CD4-positive, alpha-beta T cell treated with Interleukin-1 beta for 1 hour (primary cell): ENCODE data around the gene EBNA1BP2.
"Not testable (repeated sequence)": the region's sequence is repeated elsewhere in the genome, so short reads cannot be mapped to it uniquely, and the experiment has no call there.

Experiments used
- DNase-seq, 2 donors: peaks; one replicate each; pipeline ENCODE4 v3.0.0-alpha.2; 2020 to 2022

The EBNA1BP2 gene, protein sequence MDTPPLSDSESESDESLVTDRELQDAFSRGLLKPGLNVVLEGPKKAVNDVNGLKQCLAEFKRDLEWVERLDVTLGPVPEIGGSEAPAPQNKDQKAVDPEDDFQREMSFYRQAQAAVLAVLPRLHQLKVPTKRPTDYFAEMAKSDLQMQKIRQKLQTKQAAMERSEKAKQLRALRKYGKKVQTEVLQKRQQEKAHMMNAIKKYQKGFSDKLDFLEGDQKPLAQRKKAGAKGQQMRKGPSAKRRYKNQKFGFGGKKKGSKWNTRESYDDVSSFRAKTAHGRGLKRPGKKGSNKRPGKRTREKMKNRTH

DNA sequence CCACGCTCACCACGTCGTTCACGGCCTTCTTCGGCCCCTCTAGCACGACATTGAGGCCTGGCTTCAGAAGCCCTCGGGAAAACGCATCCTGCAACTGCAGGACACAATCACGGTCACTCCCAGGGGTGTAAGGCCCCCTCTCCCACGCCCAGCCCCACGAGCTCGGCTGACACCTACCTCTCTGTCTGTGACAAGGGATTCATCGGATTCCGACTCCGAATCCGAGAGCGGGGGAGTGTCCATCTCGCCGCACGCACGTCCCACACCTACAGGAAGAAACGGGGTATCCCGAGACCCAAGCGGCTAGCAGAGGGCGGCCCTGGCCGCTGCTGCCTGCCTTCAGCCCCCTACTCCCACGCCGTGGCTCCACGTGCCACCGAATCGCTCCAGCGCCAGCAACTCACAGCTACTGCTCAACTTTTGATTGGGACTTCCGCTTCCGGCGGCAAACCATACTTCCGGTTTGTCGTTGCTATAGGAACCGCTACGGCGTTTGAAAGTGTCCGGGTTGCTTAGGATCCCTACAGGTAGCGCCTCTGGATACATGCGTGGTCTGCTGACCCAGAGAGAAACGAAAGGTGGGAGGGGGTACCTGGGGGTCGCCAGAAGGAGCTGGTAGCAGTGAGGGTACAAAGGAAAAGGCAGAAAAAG lies at the start of gene EBNA1BP2, which contains the start of gene CFAP57:
Gene EBNA1BP2 (minus strand): TSS at position 415 of the 651 bp plus-strand sequence. CDS start 172 bp downstream, at position 243.
Gene CFAP57 (plus strand): TSS at position 455 of the 651 bp plus-strand sequence. CDS start 424 bp downstream, outside the sequence.
- peak; percentile 93 to 94 for DNase-seq

DNA sequence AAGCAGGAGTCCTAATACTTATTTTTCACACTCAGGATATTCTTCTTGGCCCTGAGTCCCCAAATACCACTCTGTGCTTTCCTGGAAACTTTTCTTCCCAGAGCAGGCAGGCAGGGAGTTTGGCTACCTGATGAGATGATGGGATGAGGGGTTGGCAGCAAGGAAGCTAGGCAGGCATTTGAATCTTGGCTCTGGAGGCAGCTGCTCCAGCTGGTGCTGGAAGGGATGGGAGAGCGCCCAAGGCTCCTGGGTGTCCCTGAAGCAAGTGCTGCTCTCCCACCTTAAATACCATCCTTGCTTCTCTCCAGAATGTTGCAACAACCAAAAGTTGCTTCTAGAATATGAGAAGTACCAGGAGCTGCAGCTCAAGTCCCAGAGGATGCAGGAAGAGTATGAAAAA lies 49.7 kb upstream of the EBNA1BP2 start:
- no peak for DNase-seq

DNA sequence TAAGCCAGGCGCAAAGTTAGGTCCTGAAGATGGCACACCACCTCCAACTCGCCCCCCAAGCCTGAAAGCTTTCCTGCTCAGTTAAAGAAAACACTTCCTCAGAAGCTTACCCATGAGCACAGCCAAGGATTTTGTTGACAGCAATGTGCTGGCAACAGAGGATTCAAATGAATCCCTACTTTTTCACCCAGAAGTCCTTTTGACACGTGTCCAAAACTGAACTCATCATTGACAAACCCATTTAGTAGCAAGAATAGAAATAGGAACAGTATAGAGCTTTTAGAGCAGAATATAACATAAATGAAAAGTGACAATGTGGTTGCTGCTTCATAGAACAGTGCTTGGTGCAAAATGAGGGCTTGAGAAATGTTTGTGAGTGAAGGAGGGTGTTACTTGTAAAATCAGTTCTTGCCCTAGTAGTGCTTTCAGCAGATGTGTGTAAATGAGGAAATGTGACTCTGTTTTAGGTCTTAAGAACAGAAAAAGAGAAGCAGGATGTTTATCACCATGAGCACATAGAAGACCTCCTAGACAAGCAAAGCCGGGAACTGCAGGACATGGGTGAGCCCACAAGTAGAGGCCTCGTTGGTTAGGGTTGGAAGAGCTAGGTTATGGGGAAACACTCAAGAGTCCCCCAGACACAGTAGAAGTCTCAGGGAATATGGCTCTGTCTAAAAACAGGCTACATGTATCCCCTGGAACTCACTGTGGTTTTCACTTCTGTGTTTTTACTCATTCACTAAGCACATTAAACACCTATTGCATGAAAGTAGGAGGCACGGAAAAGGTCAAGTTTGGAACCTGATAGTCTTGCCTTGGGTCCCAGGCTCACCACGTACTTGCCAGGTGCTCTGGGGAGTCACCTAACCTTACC lies 49.1 kb upstream of the EBNA1BP2 start:
- no peak for DNase-seq

DNA sequence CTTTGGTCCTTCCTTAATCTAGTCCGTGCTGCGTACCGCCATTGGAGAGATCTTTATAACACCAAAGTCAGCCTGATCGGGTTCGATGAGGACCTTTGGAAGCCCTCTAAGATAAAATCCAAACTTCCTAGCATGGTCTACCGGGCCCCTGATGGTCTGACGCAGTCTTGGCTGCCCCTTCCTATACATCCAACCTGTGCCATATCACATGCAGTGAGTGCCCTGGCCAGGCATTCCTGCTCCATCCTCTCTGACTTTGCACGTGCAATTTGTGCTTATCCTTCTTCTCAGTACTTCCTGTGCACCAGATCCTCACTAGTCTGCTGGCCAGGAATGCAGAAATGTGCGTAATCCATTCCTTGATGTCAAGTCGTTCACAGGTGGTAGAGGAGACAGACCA lies 45.7 kb upstream of the EBNA1BP2 start:
- DNase-seq: no peak

DNA sequence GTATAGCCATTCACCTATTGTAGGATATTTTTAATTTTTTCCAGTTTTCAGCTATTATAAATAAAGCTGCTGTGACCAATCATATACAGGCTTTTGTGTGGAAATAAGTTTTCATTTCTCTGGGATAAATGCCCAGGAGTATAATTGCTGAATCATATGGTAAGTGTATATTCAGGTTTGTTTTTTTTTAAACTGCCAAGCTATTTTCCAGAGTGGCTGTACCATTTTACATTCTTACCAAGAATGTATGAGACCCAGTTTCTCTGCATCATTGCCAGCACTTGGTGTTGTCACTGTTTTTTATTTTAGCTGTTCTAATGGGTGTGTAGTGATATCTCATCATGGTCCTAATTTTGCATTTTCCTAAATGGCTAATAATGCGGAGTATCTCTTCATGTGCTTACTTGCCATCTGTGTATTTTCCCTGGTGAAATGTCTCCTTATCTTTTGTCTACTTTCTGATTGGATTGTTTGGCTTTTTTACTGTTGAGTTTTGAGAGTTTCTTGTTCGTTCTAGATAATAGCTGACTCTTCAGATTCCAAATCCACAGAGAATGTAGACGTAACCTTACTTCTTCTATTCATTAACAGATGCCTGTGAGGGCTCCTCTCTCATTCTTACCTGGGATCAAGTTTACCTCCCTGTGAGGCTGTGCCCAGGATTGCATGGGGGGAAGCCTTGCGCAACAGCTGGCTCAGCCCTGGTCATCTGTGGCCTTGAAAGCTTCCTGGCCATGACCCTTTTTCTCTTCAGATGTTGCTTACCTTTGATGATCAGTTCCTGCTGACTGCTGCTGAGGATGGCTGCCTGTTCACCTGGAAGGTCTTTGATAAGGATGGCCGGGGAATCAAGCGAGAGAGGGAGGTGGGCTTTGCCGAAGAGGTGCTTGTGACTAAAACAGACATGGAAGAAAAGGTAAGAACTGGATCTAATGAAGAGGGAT lies 42.7 kb upstream of the EBNA1BP2 start:
- no peak for DNase-seq

DNA sequence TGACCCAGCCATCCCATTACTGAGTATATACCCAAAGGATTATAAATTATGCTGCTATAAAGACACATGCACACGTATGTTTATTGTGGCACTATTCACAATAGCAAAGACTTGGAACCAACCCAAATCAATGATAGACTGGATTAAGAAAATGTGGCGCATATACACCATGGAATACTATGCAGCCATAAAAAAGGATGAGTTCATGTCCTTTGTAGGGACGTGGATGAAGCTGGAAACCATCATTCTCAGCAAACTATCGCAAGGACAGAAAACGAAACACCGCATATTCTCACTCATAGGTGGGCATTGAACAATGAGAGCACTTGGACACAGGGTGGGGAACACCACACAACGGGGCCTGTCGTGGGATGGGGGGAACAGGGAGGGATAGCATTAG lies 36.2 kb upstream of the EBNA1BP2 start:
- not testable (repeated sequence) for DNase-seq

DNA sequence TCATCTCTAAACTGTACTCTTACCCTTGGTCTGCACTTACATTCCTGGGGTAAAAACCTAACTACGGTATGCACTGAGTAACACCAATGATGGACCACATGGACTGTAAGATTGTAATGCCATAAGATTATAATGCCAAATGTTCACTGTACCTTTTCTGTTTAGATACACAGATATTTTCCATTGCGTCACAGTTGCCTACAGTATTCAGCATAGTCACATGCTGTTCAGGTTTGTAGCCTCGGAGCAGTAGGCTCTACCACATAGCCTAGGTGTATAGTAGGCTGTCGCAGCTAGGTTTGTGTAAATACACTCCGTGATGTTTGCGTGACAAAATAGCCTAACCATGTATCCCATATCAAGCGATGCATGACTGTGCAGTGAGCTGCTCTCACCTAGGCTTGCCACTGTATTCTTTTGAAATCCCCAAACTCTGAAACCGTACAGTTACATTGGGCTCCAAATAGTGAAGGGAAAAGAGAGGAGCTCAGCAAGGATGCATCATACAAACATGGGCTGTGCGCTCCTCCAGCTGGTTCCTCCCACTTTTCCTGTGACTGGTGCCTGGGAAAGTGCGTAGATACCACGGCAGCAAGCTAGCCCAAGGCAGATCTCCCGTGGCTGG lies 35.3 kb upstream of the EBNA1BP2 start:
- no peak for DNase-seq

DNA sequence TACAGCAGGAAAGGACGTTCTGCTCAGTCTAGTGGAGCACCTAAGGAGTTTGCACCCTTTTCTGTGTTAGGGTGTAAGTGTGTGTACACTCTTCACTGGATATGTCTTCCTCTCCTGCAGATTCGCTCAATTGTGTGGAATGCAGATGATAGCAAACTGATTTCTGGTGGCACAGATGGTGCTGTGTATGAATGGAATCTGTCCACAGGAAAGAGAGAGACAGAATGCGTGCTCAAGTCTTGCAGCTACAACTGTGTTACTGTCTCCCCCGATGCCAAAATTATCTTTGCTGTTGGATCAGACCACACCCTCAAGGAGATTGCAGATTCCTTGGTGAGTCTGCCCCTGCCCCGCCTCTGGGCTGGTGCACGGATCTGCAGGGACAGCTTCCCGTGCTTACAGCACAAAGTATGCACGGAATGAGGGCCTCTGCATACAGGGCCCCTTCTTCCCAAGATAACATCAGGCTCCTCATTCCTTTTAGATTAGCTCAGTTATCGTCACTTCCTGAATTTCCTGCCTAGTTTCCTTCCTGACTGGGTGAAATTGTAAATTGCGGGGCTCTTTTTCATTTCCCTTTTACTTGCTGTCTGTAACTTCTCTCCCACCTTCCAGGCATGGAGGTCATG lies 34.6 kb upstream of the EBNA1BP2 start:
- DNase-seq: no peak

DNA sequence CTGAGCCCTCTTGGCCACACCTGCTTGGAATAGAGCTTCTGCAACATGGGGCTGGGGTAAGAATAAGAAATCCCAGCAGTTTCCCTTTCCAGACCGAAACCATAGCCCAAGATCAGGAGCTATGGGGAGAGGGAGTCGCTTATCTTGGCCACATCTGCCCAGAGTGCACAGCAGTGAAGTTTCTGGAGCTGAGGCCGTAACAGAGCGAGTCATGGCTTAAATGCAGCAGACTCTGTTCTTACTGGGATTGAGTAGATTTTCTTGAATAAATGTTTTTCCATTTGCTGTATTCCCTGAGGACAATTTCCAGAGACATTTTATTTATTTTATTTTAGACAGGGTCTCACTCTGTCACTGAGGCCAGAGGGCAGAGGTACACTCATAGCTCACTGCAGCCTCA lies 33.6 kb upstream of the EBNA1BP2 start:
- no peak for DNase-seq

DNA sequence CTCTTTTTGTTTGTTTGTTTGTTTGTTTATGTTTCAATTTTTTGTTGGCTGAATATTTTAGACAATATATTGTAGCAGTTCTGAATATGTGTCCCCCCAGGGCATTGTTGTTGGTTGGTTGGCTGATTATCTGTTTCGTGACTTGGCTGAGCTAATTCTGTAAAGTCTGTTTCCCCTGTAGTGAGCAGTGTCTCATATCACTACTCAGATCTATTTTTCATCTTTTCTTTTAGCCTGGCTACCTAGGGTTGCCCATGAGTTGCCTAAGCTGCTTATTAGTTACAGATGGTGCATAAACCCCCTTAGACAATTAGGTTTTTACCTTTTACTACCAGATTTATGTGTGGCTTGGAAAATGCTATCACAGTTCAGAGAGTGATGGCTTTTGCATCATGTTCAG lies 32.3 kb upstream of the EBNA1BP2 start:
- no peak for DNase-seq

DNA sequence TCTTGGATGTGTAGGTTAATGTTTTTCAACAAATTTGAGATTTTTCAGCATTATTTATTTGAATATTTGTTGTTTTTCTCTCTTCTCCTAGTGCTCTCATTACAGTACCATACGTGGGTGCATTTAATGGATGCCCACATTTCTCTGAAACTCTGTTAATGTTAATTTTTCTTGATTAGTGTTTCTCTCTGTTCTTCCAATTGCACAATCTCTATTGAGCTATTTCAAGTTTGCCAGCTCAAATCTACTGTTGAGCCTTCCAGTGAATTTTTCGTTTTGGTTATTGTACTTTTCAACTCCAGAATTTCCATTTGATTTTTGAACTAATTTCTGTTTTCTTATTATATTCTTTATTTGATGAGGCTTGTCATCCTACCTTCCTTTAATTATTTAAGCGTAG lies 31.8 kb upstream of the EBNA1BP2 start:
- DNase-seq: no peak

DNA sequence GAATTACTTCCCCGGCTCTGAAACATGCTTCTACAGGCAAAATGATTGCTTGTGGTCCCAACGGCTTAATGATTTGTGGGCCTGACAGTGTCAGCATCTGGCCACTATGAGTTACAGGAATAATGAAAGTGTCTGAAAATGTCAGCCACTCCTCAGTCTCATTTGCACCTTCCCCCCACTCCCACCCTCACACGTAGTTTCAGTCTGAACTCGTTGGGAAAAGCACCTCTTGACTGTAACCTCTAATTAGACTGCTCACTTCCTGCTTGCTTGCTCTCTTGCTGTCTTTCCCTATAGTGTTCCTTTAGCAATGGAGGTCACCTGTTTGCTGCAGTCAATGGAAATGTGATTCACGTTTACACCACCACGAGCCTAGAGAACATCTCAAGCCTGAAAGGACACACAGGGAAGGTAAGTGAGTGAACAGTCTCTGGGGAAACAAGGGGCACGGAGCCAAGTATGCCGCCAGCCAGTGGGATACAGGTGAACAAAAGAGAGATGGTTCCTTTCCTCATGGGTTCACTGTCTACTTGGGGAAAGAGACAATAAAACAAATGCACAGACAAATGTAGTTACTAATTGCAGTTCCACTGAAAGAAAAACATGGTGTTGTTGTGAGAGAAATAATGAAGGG lies 27.1 kb upstream of the EBNA1BP2 start:
- DNase-seq: no peak

DNA sequence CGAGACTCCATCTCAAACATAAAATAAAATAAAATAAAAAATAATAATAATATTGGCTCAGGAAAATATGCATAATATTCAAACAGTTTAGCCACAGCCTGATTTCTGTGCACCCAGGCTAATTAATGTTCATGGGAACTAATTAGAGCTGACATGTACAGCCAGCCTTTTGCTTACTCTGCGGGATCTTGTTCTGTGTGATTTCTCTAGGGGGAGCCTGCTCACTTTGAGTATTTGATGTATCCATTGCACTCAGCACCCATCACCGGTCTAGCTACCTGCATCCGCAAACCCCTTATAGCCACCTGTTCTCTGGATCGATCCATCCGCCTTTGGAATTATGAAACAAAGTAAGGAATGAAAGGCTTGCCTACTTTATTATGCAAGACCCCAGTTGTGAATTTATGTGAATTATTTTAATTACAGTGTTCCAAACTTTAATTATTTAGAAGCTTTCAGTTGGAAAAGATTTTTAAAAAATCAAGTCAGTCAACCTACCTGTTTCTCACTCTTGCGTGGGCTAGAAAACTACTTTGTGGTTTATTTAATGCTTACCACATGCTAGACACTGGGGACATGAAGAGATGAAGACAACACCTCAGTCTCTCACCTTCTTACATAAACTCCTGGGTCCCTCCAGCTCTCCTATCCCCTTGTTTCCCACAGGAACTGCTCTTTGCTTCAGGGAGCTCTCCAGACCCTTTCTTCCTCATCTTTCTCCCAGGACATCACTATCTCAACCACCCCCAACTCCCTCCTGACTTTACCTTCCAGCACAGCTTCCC lies 25.4 kb upstream of the EBNA1BP2 start:
- DNase-seq: no peak

DNA sequence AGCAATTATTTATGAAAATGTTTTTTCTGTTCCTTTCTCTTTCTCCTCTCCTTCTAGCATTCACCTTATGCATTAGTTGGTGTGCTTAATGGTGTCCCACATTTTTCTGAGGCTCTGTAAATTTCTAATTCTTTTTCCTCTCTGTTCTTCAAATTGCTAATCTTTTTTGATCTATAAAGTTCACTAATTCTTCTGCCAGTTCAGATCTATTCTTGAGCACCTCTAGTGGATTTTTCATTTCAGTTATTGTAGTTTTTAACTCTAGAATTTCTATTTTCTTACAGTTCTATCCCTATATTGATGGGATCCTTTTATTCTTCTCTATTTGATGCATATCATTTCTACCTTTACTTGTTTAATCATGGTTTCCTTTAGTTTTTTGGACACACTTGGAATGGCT lies 22.4 kb upstream of the EBNA1BP2 start:
- DNase-seq: no peak

DNA sequence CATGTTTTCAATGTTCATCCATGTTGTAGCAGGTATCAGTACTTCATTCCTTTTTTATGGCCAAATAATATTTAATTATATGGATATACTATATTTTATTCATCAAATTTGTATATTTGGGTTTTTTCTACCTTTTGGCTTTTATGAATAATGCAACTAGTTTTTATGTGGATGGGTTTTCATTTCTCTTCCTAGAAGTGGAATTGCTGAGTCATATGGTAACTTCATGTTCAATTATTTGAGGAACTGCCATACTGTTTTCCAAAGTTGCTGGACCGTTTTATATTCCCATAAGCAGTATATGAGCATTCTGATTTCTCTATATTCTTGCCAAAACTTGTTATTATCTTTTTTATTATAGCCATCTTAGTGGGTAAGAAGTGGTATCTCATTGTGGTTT lies 16.0 kb upstream of the EBNA1BP2 start:
- DNase-seq: no peak

DNA sequence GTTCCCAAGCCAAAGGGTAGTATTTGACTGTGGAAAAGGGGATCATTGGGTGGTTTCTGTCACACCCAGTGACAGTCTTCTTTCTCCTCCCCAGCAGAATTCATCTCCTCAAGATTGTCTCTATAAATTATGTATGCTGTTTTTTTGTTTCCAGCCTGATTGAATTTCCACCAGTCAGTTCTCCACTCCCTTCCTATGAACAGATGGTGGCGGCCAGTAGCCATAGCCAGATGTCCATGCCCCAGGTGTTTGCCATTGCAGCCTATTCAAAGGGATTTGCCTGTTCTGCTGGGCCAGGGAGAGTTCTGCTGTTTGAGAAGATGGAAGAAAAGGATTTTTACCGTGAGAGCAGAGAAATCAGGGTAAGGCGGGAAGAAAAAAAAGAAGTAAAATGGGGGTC lies 12.9 kb upstream of the EBNA1BP2 start:
- DNase-seq: no peak

DNA sequence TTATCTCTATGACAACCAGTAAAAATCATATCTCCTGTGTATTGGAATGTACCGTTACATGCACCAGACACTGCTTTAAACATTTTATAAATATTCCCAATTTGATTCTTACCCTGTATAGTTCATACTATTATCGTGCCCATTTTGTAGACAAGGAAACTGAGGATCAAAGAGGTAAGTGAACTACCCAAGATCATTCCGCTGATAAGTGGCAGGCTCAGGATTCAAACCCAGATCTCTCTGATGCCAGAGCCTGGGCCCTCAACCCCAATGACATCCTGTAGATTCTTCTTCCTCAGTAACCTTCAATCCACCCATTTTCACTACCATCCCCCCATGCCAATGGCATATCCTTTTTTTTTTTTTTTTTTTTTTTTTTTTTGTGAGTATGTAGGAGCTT lies 12.3 kb upstream of the EBNA1BP2 start:
- no peak for DNase-seq

DNA sequence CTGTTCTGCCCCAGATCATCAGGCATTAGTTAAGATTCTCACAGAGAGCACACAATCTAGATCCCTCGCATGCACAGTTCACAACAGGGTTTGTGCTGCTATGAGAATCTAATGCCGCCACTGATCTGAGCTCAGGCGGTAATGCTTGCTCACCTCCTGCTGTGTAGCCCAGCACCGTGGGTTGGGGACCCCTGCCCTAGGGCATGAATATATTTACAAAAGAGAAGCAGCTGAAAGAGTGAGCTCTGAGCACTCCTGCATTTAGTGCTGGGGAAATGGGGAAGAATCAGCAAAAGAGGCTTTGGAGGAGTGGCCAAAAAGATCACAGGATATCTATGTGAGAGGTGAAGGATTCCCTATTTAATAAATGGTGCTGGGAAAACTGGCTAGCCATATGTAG lies 5.6 kb upstream of the EBNA1BP2 start:
- DNase-seq: no peak

DNA sequence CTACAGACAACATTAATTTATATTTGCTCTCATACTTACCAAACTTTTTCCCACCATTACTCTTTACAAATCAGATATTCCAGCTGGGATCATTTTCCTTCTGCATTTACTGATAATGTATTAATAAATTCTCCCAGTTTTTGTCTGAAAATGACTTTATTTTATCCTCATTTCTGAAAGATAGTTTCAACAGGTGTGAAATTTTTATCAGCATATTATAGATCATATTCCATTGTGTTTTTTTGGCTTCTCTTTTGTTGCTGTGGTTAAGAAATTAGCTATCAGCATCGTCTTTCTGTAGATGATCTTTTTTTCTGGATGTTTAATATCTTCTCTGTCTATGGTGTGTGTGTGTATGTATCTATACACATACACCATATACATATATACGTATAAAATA lies 2.8 kb upstream of the EBNA1BP2 start:
- DNase-seq: no peak

DNA sequence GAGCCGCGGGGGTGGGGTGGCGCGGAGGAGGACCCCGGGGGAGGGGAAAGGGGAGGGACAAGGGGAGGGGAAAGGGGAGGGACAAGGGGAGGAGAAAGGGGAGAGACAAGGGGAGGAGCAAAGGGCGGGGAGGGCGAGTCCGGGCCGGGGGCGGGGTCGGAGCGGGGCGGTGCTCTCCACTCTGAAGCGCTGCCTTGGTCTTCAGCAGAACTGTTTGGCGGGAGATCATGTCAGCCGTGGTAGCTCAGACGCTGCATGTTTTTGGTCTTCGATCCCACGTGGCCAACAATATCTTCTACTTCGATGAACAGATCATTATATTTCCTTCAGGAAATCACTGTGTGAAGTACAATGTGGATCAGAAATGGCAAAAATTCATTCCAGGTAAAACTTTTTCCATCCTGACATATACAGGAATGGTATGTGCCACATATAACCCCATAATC lies 460 bp upstream of the EBNA1BP2 start:
- peak; percentile 86 to 89 for DNase-seq
